D721Med (cell line): ENCODE measurements around the gene RAB1B.

ENCODE experiments used
- DNase-seq: peaks from one replicate; pipeline ENCODE4 v3.0.0; 2011; ENCODE audit warnings: low spot score; ENCODE audit not compliant: insufficient read length
- FAIRE-seq: peaks from 2 replicates; lab custom pipeline; 2011; peaks lifted over from hg19 to GRCh38; lab: Jason Lieb, UNC
- TF ChIP-seq, protein P1 (sequence below): IDR thresholded peaks from 2 replicates; pipeline ENCODE4 v1.5.1; 2012; ENCODE audit warnings: mild to moderate bottlenecking, control low read depth; ENCODE audit not compliant: insufficient read depth; ENCODE audit errors: missing control alignments

RAB1B gene

DNA sequence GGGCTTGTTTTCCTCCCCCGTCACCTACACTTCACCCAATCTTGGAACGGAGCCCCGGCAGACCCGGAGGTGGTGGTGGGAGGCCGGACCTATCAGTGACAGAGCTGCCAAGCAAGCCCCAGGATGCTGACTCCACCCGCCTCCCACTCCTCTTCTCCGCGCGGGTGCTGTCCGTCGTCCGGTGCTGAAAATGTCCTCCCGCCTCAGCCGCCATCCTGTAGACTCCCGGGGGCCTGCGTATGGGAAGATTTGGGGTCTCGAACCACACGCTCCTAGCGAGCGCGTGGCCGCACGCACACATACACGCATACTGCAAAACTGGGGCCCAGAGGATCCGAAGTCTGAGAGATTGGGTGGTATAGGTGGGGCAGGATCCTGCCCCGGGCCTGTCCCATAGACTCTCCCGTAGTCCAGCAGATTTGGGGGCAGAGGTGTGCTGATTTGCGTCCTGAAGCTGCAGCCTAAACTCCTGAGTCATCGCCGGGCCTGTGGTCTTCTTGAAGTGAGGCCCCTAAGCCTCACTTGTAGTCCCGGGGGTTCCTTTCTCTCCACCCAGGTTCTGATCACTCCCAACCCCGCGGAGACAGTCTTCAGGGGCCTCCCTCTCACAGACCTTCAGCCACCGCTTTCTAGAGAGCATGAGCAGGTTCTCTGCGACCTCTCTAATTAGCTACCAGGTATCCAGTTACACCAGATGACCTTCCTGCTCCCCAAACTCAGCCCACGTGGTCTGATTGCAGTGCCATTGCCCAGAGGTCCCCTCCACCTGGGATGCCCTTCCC is 21.3 kb downstream of the RAB1B start:
- FAIRE-seq = no peak
- no peak for DNase-seq
- TF ChIP-seq, protein P1, sequence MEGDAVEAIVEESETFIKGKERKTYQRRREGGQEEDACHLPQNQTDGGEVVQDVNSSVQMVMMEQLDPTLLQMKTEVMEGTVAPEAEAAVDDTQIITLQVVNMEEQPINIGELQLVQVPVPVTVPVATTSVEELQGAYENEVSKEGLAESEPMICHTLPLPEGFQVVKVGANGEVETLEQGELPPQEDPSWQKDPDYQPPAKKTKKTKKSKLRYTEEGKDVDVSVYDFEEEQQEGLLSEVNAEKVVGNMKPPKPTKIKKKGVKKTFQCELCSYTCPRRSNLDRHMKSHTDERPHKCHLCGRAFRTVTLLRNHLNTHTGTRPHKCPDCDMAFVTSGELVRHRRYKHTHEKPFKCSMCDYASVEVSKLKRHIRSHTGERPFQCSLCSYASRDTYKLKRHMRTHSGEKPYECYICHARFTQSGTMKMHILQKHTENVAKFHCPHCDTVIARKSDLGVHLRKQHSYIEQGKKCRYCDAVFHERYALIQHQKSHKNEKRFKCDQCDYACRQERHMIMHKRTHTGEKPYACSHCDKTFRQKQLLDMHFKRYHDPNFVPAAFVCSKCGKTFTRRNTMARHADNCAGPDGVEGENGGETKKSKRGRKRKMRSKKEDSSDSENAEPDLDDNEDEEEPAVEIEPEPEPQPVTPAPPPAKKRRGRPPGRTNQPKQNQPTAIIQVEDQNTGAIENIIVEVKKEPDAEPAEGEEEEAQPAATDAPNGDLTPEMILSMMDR = no peak

DNA sequence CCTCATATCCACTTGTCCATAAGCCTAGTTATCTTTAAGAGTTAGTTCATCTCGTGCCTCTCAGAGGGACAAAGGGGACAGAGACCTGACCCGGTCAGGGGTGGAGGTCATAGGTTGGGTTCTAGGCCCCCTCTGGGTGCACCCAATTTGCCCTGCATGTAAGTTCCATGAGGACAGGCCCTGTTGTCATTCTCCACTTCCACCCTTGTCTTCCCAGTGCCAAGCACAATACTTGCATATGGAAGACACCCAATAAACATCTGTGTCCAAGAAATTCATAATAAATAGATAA is 21.8 kb downstream of the RAB1B start:
- TF ChIP-seq, protein P1 = no peak
- FAIRE-seq = no peak
- DNase-seq = no peak

DNA sequence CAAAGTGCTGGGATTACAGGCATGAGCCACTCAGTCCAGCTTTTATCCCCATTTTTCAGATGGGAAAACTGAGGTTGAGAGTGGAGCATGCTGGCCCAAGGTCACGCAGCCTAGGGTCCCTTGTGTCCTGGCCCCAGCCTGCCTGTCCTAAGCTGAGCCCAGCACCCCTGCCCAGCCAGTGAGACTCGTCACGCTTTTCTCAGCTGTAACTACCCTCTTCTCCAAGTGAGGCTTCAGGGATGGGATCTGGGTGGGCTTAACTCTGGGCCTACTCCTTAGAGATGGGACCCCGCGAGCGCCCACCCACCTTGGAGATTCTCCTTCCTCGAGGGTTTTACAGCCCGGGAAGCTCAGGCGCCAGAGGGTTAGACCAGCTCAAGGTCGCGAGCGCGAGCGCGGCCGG is 22.9 kb downstream of the RAB1B start:
- TF ChIP-seq, protein P1 = no peak
- no peak for FAIRE-seq

DNA sequence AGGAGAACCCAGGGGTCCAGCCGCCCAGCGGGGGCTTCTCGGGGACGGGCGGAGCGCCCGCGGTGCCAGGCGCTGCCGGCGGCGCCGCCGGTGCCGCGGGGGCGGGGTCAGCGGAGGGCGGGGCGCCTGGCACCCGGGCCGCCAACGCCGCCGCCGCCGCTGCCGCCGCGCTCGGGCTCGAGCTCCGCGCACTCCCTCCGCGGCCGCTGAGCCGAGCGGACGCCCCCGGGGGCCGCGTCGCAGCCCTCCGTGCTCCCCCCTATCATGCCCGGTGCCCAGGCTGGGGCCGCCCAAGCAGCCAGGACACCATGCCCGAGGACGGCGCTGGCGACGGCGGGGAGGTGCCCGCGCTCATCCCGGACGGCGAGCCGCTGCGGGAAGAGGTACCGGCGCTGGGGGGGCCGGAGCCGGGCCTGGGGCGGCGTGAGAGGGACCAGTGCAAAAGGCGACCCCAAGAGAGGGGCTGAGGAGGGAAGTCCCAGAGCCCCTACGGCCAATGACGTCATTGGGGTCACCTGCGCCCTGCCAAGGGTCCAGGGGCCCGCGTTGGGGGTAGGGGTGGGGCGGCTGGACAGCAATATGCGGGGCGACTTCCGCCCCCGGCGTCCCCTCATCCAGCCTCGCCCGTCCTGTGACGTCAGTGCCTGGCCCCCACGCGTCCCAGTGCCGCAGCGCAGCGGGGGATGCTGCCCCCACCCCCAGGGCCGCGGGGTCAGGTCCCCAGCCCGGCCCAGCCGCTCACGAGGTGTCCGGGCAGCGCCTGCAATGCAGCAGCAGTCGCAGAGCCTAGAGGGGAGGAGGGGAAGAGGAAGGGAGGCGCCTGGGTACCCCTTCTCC is 23.5 kb downstream of the RAB1B start, which contains the start of gene TMEM151A:
Gene TMEM151A, plus strand, starts transcription at position 189 of the 837 bp plus-strand sequence. Its CDS starts 120 bp downstream, at position 309.
- FAIRE-seq (no peak), DNase-seq (peak; percentile 65)
- TF ChIP-seq, protein P1 = no peak

More for the DNA sequence above, 22.9 kb downstream of the RAB1B start:
- DNase-seq = no peak

DNA sequence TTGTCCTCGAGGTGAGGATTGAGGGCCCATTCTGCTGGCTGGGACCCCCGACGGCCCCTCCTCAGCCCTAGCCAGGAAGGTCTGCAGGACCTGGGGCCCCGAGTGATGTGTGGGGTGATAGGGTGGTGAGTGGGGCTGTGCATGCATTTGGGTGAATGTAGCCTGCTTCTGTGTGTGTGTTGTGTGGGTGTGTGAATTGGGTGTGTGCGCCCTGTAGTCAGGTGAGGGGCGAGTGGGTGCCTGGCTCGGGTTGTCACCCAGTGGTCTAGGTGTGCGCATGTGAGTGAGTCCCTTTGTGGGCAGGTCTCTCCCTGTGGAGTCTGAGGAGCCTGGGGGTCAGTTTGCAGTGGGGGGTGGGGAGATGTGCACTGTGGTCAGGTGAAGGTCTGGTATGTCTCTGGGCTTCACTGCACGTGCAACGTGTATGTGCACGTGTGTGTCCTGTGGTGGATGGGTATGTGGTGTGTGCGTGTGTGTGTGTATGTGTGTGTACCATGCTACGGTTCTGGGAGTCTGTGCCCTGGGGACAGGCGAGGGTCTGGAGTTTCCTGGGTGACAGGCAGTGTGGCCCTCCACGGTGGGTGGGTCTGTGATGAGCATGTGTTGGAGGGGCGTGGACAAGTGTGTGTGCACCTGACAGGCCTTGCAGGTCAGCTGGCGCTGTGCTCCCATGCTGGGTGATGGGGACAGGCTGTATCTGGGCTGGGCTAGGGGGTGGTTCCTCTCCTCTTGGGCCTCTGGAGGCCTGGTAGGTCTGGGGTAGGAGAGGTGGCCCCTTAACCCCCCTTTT is 24.3 kb downstream of the RAB1B start:
- TF ChIP-seq, protein P1 = no peak
- no peak for DNase-seq

DNA sequence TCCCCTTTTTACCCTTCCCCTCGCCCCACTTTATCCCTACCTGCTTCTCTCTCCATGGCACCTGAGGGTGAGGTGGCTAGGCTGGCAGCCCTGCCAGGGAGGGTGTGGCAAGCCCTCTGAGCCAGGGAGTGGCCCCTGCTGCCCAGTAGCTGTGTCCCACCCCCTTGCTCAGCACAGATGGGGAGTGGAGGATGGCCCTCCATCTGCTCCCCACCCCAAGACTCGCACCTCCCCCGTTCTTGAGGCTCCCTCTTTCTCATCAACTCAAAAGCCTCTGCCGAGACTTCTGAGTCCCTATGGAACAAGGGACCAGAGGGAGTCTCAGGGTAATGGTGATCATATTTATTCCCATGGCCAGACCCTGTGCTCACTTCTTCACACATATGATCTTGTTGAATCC is 24.9 kb downstream of the RAB1B start:
- DNase-seq (no peak), FAIRE-seq (no peak)
- TF ChIP-seq, protein P1 = no peak

More for the DNA sequence above, 24.3 kb downstream of the RAB1B start:
- FAIRE-seq = no peak
